Body of pancreas (tissue), 4 donors: Measurements from ENCODE around the gene RBCK1.

Source experiments
- POLR2A ChIP-seq, 3 donors: fragments of 450-650 bp; IDR thresholded peaks; one replicate each; pipeline ENCODE4 v1.6.1; 2016; ENCODE audit warnings: antibody characterized with exemption in 3 of 3, mild to moderate bottlenecking in 2 of 3
- TF ChIP-seq, protein P1 (sequence below), 7 experiments: fragments of 450-650 bp in 4 of 7; fragments of 200-600 bp in 3 of 7; sonication (generic) in 3 of 7; IDR thresholded peaks; one replicate each; pipeline ENCODE4 v1.5.1; 2016 to 2019; ENCODE audit warnings: antibody characterized with exemption in 7 of 7

DNA sequence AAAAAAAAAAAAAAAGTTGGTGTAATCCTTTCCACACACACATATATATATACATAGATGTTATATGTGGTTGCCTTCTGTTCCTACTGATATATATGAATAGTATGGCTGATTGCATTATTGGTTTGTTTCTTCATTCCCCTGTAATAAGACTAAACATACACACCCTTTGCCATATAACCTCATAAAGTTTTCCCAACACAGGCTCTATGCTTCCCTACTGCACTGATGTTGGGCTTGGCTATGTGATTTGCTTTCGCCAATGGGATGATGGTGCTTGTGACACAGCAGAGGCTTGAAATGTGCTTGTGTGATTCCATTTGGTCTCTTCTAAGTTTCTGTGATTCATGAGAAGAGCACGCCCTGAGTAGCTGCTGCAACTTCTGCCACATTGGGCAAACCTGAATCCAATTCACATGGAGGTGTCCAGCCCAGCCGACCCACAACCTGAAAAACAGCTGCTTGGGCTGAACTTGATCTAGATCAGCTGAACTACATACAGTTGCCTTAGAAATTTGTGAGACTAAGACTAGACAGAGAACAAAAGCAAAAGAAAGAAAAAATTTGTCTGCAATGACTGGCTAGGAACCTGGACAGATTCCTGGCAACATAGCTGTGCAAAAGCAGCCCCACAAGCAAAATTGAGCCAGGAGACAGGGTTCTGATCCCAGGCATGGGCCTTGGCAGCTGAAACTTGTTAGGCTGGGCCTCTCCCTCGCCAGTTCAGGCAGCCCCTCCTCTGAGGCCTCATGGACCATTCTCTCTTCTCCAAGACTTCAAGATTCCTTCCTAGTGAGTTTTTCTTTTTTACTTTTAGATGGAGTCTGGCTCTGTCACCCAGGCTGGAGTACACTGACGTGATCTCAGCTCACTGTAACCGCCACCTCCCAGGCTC, 67.6 kb downstream of the RBCK1 start:
- no peak for TF ChIP-seq POLR2A (IDR thresholded peaks at IDR 0.05)
- TF ChIP-seq, protein P1, sequence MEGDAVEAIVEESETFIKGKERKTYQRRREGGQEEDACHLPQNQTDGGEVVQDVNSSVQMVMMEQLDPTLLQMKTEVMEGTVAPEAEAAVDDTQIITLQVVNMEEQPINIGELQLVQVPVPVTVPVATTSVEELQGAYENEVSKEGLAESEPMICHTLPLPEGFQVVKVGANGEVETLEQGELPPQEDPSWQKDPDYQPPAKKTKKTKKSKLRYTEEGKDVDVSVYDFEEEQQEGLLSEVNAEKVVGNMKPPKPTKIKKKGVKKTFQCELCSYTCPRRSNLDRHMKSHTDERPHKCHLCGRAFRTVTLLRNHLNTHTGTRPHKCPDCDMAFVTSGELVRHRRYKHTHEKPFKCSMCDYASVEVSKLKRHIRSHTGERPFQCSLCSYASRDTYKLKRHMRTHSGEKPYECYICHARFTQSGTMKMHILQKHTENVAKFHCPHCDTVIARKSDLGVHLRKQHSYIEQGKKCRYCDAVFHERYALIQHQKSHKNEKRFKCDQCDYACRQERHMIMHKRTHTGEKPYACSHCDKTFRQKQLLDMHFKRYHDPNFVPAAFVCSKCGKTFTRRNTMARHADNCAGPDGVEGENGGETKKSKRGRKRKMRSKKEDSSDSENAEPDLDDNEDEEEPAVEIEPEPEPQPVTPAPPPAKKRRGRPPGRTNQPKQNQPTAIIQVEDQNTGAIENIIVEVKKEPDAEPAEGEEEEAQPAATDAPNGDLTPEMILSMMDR (IDR thresholded peaks at IDR 0.05) = no peak
